OCI-LY1 (cell line): ENCODE measurements around the gene NEB.
"Not testable (repeated sequence)": the region's sequence is repeated elsewhere in the genome, so short reads cannot be mapped to it uniquely, and the experiment has no call there.

ENCODE experiments used
- CTCF ChIP-seq: fragments of 200-600 bp; sonication (generic), shearing (Covaris generic); IDR thresholded peaks from 2 replicates; pipeline ENCODE4 v1.5.1; 2017; ENCODE audit warnings: mild to moderate bottlenecking, antibody characterized with exemption, low read length, moderate library complexity, mixed read lengths
- EZH2 ChIP-seq: fragments of 200-600 bp; sonication (generic), shearing (Covaris generic); IDR thresholded peaks from 2 replicates; pipeline ENCODE4 v1.8.0; 2017; ENCODE audit warnings: borderline replicate concordance, mixed run types, mild to moderate bottlenecking, antibody characterized with exemption, low read length, moderate library complexity, mixed read lengths

GRCh38 chr2:151601803-151602202 lies 132.5 kb downstream of the NEB start:
- TF ChIP-seq CTCF, EZH2: not testable (repeated sequence)
